Epithelial cell of proximal tubule (primary cell): Measurements from ENCODE around the gene ITPK1. TPM values are rescaled to one million over a fixed set of nuclear protein-coding genes. Genes with fewer than 3 reads are reported as not detected.

Experiments
- DNase-seq: peaks from one replicate; pipeline ENCODE4 v3.0.0-alpha.2; 2011; ENCODE audit warnings: low read depth
- H3K4me3 ChIP-seq: 2 replicates; pipeline ENCODE4 v1.5.1; 2011; ENCODE audit warnings: low read depth, mild to moderate bottlenecking, low read length
- CTCF ChIP-seq: conservative IDR thresholded peaks from 2 replicates; pipeline ENCODE4 v1.5.1; 2012; ENCODE audit warnings: low read depth, mild to moderate bottlenecking, low read length
- total RNA-seq: library from RNA; depleted of rRNA; stranded (reverse); fragments of >200 nt; gene quantifications from 2 replicates; pipeline ENCODE4 v1.2.3, GENCODE V29; 2015

The ITPK1 gene
- total RNA-seq, 1 donor from 2014 or later: 22.7 TPM

- no peak overlapping the region for H3K4me3 ChIP-seq
- TF ChIP-seq CTCF: no peak
- DNase-seq: no peak
These were observed 168.7 kb downstream of the ITPK1 start for GRCh38 chr14:92946847-92947545.

GRCh38 chr14:92945959-92946846 is 169.5 kb downstream of the ITPK1 start:
- no peak overlapping the region for H3K4me3 ChIP-seq
- DNase-seq: peak; percentile 30
- TF ChIP-seq CTCF: no peak

- H3K4me3 ChIP-seq: no peak overlapping the region
- no peak for TF ChIP-seq CTCF
- no peak for DNase-seq
These were observed 170.2 kb downstream of the ITPK1 start for GRCh38 chr14:92945544-92945943.

GRCh38 chr14:92944976-92945375 is 170.7 kb downstream of the ITPK1 start:
- no peak for TF ChIP-seq CTCF
- DNase-seq: no peak
- no peak overlapping the region for H3K4me3 ChIP-seq

GRCh38 chr14:92943855-92944570 is 171.7 kb downstream of the ITPK1 start:
- no peak overlapping the region for H3K4me3 ChIP-seq
- no peak for TF ChIP-seq CTCF
- no peak for DNase-seq

GRCh38 chr14:92942976-92943710 is 172.6 kb downstream of the ITPK1 start:
- H3K4me3 ChIP-seq: no peak overlapping the region
- TF ChIP-seq CTCF: no peak
- DNase-seq: no peak
